ENCODE measurements around the gene THRA. TPM values are rescaled to one million over a fixed set of nuclear protein-coding genes. Genes with fewer than 3 reads are reported as not detected.
A peak's percentile ranks its signal among the peaks of the same experiment; 100 is the strongest.

The THRA gene
- total RNA-seq, 1 experiment from 2014 or later: 29.3 TPM

DNA sequence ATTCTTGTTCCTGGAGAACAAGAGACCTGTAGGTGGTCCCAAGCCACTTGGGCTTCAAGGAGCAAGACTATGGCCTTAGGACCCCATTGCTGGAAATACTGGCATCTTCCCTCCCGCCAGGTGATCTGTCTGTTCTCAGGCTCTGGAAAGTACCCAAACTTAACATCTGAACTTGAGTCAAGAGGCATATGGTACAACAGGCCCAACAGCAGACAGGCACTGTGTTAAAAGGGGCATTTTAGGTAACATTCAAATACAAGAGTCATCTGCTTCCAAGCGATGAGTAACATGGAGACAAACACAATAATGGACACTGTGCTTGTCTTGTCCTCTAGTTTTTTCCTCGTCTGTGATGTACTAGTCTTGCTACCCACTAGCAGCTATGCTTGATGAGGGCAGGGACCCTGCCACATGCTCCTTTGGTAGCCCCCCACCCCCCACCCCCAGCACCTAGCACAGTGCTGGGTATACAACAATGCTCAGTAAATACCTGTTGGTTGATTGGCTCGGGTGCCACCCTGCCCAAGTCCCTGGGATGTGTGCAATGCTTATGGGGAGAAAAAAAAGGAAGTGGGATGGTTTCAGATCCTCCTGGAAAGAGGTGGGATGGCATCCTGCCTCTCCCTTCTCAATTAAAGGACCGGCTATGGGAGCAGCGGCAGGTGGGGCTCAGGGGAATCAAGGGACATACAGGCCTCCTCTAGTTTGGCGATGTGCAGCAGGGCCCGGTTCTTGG, 28.2 kb upstream of the THRA start:
- TSS peak; percentile 21 for BruUV-seq (replicated peaks)
- Histone ChIP-seq H3K36me3 (ENCODE audit: control insufficient read depth, insufficient read depth, low read length) (peaks cover 5% of the 10 kb centered on the region), H3K27me3 (replicated peaks; ENCODE audit: control insufficient read depth, insufficient read depth, low read length) (no peaks in the 10 kb centered on the region), H3K4me3 (ENCODE audit: low read depth, low read length) (no peak overlapping the region), H3K9me3 (no peaks in the 10 kb centered on the region), H3K4me1 (no peaks in the 10 kb centered on the region)
- Mint-ChIP-seq H3K27me3 (ENCODE audit: insufficient read depth, unreplicated experiment) (no peaks in the 10 kb centered on the region), H3K4me1 (ENCODE audit: low read depth, unreplicated experiment) (no peaks in the 10 kb centered on the region), H3K36me3 (ENCODE audit: insufficient read depth, unreplicated experiment) (peaks cover 32% of the 10 kb centered on the region), H3K27ac (ENCODE audit: unreplicated experiment) (no peak overlapping the region), H3K9me3 (ENCODE audit: unreplicated experiment) (no peaks in the 10 kb centered on the region), H3K4me3 (ENCODE audit: unreplicated experiment) (no peak overlapping the region)
- intact Hi-C loops (cut with micrococcal nuclease; ENCODE audit: unreplicated experiment): no loop called here
- POLR2A ChIA-PET: interaction anchor here (0.6 kb wide), 2 partner anchors 39 to 154 kb away, joined by 4 read pairs; no protein-coding TSS in a partner anchor
- CTCF ChIA-PET: interaction anchor here (0.6 to 2.6 kb wide), 9 partner anchors 19 to 183 kb away, joined by 3 to 8 read pairs (median 5); no protein-coding TSS in a partner anchor
- TF ChIP-seq CTCF (IDR thresholded peaks at IDR 0.05; ENCODE audit: insufficient read depth in 1 of 2, low read depth in 1 of 2, low read length in 1 of 2, severe bottlenecking in 1 of 2, unreplicated experiment in 1 of 2): no peak
- DNase-seq: no peak

GRCh38 chr17:40035162-40035559, 27.6 kb upstream of the THRA start:
- H3K4me3 Mint-ChIP-seq (ENCODE audit: unreplicated experiment): no peak overlapping the region
- peaks cover 5% of the 10 kb centered on the region for H3K36me3 ChIP-seq (ENCODE audit: control insufficient read depth, insufficient read depth, low read length)
- peak; percentile 22 to 60 for TF ChIP-seq CTCF (IDR thresholded peaks at IDR 0.05; ENCODE audit: insufficient read depth in 1 of 2, low read depth in 1 of 2, low read length in 1 of 2, severe bottlenecking in 1 of 2, unreplicated experiment in 1 of 2)

DNA sequence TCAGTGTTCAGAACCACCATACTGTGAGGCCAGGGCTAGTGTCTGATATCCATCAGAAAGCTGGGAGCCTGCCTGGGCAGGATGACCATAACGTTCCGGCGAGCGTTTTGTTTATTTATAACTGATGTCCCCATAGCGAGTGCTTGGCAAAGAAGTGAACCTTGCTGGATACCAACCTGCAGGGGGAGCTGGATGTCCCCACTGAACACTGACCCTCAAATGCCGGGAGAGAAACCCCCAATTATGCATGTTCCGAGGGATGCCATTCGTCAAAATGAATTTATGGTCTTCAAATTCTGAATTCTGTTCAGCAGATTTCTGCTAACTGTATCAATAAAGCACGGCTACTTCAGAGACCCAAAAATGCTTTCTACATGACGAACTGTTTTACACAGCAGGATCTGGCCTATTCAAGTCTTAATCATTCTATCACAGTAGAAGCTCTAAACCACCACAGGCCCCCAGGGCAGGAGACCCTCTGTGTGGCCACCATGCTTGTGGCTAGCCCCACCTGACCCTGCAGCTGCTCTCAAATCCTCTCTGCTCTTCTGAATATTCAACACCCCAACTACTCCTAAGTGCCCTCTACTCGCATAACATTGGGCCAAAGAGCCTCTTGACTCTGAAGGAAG, 23.8 kb upstream of the THRA start:
- no peaks in the 10 kb centered on the region; the same call in 1 of the 2 replicates for H3K36me3 ChIP-seq (ENCODE audit: control insufficient read depth, insufficient read depth, low read length)
- Mint-ChIP-seq H3K4me3 (ENCODE audit: unreplicated experiment) (no peak overlapping the region), H3K4me1 (ENCODE audit: low read depth, unreplicated experiment) (no peaks in the 10 kb centered on the region), H3K36me3 (ENCODE audit: insufficient read depth, unreplicated experiment) (peaks cover 21% of the 10 kb centered on the region), H3K27ac (ENCODE audit: unreplicated experiment) (no peak overlapping the region), H3K9me3 (ENCODE audit: unreplicated experiment) (no peaks in the 10 kb centered on the region), H3K27me3 (ENCODE audit: insufficient read depth, unreplicated experiment) (no peaks in the 10 kb centered on the region)
- DNase-seq: peak in 1 of 2 experiments; percentile 53
- intact Hi-C loops (cut with micrococcal nuclease; ENCODE audit: unreplicated experiment): loop anchor here (1.0 to 2.0 kb wide), 2 partner anchors 36 to 47 kb away; no protein-coding TSS in a partner anchor
- no peaks in the 10 kb centered on the region for H3K27me3 ChIP-seq (replicated peaks; ENCODE audit: control insufficient read depth, insufficient read depth, low read length)
- H3K4me1 ChIP-seq: no peaks in the 10 kb centered on the region
- H3K4me3 ChIP-seq (ENCODE audit: low read depth, low read length): no peak overlapping the region
- H3K9me3 ChIP-seq: no peaks in the 10 kb centered on the region
- CTCF ChIA-PET: interaction anchor here (0.7 to 1.4 kb wide), 3 partner anchors 37 to 73 kb away, joined by 4 to 10 read pairs (median 10); no protein-coding TSS in a partner anchor
- POLR2A ChIA-PET: interaction anchor here (0.6 to 0.7 kb wide), 2 partner anchors 15 to 84 kb away, joined by 3 to 4 read pairs; partner anchors contain the start of gene MED24
- no TSS peak for BruUV-seq (replicated peaks)
- peak; percentile 44 to 56 for TF ChIP-seq CTCF (IDR thresholded peaks at IDR 0.05; ENCODE audit: insufficient read depth in 1 of 2, low read depth in 1 of 2, low read length in 1 of 2, severe bottlenecking in 1 of 2, unreplicated experiment in 1 of 2)

More at GRCh38 chr17:40035162-40035559, 27.6 kb upstream of the THRA start:
- intact Hi-C loops (cut with micrococcal nuclease; ENCODE audit: unreplicated experiment): no loop called here
- Mint-ChIP-seq H3K27me3 (ENCODE audit: insufficient read depth, unreplicated experiment) (no peaks in the 10 kb centered on the region), H3K4me1 (ENCODE audit: low read depth, unreplicated experiment) (no peaks in the 10 kb centered on the region), H3K9me3 (ENCODE audit: unreplicated experiment) (no peaks in the 10 kb centered on the region), H3K27ac (ENCODE audit: unreplicated experiment) (no peak overlapping the region), H3K36me3 (ENCODE audit: insufficient read depth, unreplicated experiment) (peaks cover 29% of the 10 kb centered on the region)
- no peak overlapping the region for H3K4me3 ChIP-seq (ENCODE audit: low read depth, low read length)
- no peaks in the 10 kb centered on the region for H3K4me1 ChIP-seq
- no peaks in the 10 kb centered on the region for H3K27me3 ChIP-seq (replicated peaks; ENCODE audit: control insufficient read depth, insufficient read depth, low read length)
- POLR2A ChIA-PET: interaction anchor here (0.6 kb wide), 2 partner anchors 39 to 154 kb away, joined by 4 read pairs; no protein-coding TSS in a partner anchor
- CTCF ChIA-PET: interaction anchor here (0.6 to 2.6 kb wide), 10 partner anchors 8 to 462 kb away, joined by 3 to 8 read pairs (median 6); no protein-coding TSS in a partner anchor
- peak in 1 of 2 experiments; percentile 46 for DNase-seq
- BruUV-seq (replicated peaks): no TSS peak
- no peaks in the 10 kb centered on the region for H3K9me3 ChIP-seq

All from Caco-2 (cell line).